ENCODE data around the gene NFIL3.
A peak's percentile ranks its signal among the peaks of the same experiment; 100 is the strongest.
"Not testable (repeated sequence)": the region's sequence is repeated elsewhere in the genome, so short reads cannot be mapped to it uniquely, and the experiment has no call there.

The NFIL3 gene, protein sequence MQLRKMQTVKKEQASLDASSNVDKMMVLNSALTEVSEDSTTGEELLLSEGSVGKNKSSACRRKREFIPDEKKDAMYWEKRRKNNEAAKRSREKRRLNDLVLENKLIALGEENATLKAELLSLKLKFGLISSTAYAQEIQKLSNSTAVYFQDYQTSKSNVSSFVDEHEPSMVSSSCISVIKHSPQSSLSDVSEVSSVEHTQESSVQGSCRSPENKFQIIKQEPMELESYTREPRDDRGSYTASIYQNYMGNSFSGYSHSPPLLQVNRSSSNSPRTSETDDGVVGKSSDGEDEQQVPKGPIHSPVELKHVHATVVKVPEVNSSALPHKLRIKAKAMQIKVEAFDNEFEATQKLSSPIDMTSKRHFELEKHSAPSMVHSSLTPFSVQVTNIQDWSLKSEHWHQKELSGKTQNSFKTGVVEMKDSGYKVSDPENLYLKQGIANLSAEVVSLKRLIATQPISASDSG

DNA sequence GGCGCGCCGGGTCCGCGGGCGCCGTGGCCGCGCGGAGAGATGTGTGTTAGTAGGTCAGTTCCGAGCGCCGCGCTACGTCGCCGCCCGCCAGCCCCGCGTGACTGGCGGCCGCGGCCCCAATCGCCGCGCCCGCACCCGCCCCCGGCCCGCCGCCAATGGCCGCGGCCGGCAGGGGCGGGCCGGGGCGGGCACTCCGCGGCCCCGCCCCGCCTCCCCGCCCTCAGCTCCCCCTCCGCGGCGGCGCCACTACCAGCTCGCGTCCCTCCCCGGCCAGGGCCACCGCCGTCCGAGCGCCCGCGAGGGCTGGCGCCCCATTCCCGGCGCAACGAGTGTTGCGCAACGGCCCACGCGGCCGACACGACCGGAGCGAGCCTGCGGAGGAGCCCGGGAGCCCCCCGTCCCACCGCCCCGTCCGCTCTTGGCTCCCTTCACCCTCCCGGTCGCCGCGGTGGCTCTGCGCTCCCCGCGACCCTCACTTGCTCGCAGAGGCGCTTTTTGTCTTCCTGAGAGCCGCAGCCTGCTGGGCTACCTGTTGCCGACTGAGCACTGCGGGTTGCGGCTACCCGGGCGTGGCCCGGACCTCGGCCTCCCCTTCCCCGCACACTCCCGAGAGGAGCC, at the start of gene NFIL3:
Gene NFIL3 (minus strand): TSS at position 48 of the 618 bp plus-strand sequence. CDS start 13,098 bp downstream, outside the sequence.
- DNase-seq, result peak; percentile 71

GRCh38 chr9:91471524-91471923, 47.9 kb upstream of the NFIL3 start:
- not testable (repeated sequence) for DNase-seq

GRCh38 chr9:91465420-91465819, 41.8 kb upstream of the NFIL3 start:
- no peak for DNase-seq

DNA sequence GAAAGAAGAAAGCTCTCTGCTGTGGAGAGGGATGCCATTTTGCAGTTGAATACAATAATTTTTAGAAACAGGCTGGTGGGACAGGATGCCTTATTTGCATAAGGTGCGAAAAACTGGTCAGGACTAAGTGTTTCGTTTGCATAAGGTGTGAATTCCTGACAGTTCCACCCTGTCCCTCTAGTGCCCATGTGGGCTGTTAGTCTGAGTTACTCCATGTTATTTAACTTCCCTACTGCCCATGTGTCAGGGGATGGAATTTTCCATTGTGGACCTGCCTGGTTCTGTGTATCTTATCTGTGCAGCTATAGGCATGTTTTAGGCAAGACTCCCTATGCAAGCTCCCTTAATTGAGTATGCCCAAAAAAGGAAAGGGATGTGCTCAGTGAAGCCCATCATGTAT, 35.3 kb upstream of the NFIL3 start:
- no peak for DNase-seq

- DNase-seq, result no peak
Observed at GRCh38 chr9:91452844-91453243, 29.2 kb upstream of the NFIL3 start.

DNA sequence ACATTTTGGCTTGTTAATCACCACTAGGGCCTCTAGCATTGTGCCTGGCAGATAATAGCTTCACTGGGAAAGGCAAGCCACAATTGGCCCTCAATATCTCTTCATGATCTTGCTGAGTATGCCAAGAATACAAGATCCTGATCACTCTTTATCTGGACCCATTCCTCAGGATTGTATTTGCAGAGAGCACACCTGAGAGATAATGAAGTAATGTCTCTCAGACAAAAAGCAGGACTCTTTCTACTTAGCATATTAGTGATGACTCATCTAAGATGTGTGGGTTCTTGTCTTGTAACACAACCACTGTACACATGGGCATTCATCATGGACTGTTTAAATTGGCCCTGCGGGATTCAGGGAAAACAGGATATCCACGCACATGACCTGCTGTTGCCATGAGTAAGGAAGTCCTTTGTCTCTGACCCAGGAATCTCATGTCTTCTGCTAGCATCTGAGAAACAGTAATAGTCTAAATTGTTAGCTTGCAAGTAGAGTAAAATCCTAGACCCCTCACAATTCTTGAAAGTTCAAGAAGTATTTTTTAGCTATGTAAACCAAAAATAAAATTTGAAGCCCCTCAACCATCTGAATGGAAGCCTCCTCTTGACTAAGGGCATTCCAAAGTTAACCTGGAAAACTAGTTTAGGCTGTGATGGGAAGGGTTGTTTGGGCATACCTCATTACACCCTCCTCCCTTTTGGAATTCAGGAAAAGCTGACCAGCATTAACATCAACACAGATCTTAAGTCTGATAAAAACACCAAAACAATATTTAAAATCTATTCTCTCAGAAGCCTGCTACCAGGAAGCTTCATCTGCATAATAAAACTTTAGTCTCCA, 28.0 kb upstream of the NFIL3 start:
- DNase-seq, result no peak

DNA sequence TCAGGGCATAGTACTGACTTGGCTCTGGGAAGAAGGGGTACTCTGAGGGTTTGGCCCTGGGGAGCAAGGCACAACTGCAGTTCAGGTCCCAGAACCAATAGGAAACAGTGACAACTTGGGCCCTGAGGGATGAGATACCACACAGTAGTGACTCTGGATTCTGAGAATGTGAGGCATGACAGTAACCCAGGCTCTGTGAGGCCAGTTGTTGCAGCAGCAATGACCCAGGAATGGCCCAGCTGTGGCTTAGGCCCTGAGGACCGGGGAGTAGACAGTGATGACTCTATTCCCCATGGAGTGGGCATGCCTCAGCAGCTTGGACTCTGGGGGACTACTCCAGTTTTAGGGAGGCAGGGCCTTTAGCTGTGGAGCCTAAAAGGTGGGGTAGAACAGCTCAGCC, 21.5 kb upstream of the NFIL3 start:
- no peak for DNase-seq

GRCh38 chr9:91443994-91444392, 20.4 kb upstream of the NFIL3 start:
- no peak for DNase-seq

GRCh38 chr9:91443321-91443993, 19.8 kb upstream of the NFIL3 start:
- no peak for DNase-seq

- no peak for DNase-seq
Observed at GRCh38 chr9:91436841-91437240, 13.2 kb upstream of the NFIL3 start.

GRCh38 chr9:91433180-91433579, 9.5 kb upstream of the NFIL3 start:
- no peak for DNase-seq

DNA sequence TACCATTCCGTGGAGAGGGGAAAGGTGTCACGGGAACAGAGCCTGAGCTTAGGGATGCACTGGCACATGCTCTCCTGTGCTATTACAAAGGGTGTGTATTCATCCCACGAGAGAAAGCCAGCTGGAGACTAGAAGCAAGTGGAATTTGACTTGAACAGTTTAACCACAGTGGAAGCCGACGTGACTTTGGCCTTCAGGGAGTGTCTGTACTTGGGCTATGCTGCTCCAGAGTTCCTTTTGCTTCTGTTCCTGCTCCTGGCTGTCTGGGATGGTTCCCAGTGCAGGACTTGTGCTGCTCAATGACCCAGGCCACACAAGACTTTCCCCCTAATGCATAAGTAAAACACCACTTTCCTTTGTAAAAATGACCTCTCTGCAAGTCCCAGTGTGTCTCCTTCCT, 7.9 kb upstream of the NFIL3 start:
- DNase-seq, result no peak

DNA sequence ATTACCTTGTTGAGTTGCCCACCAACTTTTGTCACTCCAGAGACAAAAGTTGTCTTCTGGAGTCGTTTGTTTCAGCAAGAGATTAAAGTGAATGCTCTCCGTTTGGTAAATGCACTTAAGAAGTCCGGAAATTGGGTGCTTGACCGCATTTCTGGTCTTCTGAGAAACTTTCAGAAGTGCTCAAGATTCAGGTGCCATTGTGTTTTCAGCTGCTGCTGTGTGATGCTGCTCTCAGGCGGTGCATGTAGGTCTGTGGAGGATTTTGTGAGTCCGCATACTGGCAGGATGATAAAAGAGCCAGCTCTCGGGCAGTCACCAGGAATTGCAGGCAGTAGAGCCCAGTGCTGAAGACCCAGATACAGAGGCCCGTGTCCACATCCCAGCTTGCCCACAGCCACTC, 5.9 kb upstream of the NFIL3 start:
- DNase-seq, result no peak

DNA sequence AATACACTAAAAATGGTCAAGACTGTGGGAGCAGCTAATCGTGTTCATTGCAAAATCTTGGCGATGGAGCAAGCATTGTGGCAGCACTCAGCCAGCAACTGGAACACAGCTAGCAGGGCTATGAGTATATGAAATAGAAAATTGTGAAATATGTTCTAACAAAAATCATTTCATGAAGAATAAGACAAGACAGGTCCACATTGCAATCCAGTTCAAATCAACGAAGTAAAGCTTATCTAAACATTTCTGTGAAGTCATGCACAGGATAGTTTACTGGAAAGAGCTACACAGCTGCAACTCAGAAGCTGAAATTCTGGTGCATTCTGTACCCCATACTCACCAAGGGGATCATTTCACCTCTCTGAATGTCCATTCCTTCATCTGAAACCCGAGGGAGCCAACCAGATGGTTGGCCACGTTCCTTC, 5.3 kb upstream of the NFIL3 start:
- no peak for DNase-seq

GRCh38 chr9:91428436-91428835, 4.8 kb upstream of the NFIL3 start:
- no peak for DNase-seq

DNA sequence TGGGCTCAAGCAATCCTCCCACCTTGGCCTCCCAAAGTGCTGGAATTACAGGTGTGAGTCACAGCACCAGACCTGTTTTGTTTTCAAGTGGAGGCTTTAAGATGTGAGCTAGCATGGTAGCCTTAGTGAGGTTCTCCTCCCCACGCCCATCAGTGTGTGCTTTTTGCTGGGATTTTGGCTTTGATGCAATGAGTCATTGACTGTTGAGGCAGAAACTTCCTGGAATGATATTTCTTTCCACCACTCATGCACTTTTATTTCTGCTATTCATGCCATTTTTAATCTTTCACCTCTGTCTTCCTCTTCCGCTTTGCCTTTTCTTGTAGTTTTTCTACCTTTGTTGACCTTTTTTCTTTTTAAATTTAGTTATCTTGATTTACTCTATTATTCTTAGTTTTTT, 4.2 kb upstream of the NFIL3 start:
- DNase-seq, result no peak

DNA sequence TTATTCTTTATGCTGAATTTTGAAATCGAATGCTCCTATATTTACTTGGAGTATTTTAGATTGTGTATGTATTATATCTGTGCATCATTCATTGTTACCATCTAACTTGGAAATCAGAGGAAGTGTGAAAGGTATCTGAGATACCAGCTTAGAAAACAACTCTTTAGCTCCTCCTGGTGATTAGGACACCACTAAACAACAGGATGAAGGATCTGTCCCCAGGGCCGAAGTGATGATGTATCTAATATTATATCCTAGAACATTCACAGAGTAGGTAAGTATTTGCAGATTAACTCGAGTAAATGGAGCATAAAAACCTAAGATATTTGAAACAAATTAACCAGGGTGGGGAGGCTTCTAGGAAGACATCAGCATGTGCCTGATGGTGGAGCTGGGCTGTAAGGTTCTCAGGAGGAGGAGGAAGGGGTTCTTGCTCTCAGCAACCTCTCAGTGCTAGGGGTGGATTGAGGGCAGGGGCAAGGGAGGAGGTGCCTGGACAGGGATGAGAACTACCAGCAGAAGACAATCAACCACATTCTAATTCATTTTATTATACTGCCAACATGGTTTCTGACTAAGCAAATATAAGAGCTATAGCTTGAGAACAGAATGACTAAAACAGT, 2.6 kb upstream of the NFIL3 start:
- DNase-seq, result no peak

DNA sequence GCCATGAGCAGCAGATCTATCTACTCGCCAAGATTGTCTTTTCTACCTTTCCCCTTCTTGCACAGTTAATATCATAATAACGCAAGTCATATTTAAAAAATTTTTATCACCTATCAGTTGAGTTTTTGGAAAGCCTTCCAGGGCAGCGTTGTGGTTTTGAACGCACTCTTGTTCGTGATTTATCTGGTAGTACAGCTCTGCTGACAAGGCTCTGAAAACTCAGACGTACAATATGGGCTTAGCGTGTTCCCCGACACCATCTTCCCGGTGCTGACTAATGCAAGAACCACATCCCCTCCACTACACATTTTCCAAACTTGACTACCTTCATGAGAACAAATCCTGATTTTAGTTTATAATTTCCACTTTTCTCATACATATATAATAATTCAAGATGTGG, 1.6 kb upstream of the NFIL3 start:
- DNase-seq, result no peak

DNA sequence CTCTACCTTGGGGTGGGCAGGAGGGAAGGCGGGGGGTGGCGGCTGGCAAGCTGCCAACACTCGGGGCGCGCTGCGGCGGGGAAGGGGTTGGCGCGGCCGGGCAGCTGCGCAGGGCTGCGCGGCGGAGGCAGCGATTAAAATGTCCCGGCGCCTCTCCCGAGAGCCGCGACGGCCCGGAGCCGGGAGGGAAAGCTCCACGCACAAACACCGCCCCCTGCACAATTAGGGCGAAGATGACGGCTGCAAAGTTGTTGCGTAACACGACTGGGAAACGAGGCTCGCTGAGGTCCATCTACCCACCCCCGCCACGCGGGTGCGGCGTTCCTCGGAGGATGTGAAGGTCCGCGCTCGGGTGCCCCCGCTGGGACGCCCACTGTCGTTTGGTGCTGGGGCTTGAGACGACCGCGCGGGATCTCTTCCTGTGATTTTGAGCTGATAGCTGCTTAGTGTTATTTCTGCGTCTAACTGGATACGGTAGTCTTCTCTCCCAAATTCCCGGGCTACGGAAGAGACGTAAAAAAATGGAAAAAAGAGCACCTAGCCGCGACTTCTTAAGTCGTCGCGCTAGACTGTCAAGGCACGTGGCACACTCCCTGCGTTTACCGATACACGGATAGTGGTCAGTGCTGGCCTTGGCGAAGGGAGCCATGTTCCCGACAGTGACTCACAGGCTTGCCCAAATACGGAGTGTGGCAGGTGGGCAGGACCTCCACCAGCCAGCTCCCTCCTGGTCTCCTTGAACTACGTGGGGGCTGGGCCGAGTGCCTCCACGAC, 958 bp upstream of the NFIL3 start:
- peak; percentile 5 for DNase-seq

DNA sequence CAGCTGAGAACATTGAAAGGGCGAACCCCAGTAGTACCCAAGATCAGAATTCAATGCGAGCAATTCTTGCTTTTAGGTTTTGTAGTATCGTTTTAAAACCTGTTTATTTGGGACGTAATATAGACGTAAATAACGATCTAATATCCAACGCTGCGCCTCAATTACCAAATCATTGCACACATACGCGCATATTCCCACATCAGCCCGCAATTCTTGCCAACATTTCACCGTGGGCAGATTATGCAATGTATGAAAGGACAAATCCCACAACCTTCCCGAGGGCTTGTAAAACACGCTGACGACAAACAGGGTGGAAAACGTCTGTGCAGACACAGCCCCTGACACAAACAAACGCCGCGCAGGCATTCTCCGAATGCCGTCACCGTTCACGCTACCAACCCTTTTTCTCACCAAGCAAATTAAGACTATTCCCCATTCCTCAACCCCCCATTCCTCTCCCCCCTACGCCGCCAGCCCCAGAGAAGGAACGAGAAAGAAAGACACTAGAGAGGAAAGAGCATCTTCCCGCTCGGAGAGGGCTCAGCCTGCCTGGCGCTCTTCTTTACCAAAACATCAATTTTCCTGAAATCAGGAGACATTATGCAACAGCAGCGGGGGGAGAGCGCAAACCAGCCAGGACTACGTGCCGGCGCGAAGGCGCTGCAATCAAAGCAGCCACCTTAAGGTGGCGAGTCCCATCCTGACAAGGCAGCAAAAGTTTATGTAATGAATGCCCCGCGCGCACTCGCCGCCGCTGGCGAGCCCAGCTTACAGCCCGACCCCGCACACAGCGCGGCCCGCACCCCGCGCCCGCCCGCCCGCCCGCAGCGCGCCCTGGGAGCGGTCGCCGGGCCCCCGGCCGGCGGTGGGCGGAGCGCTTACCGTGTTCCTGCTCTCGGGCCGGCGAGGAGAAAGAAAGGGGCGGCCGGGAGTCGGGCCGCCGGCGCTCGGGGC, 597 bp downstream of the NFIL3 start:
- peak; percentile 37 for DNase-seq
